ENCODE measurements around the gene LCE5A. TPM values are rescaled to one million over a fixed set of nuclear protein-coding genes. Genes with fewer than 3 reads are reported as not detected.
A peak's percentile ranks its signal among the peaks of the same experiment; 100 is the strongest.

The LCE5A gene
- total and polyA plus RNA-seq, 9 of the 15 experiments (the other 6 are each of a cell fraction or from before 2014, with no cell fraction given): not detected

DNA sequence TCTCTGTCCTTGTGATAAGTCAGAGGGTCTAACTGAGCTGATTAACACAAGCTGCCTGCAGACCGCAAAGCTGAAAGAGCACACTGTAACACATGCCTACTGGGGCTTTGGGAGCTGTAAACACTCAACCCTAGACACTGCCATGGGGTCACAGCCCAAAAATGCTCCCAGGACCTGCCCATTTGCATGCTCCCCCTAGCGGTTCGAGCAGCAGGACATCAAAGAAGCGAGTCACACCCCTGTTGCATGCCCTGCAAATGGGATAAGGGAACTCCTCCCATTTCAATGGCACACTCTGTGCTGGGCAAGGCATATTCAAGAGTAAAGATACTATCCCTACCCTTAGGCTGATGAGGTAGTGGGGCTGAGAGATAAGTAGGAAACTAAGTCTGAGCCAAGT is 33.2 kb downstream of the LCE5A start (continued):
- TF ChIP-seq, protein P1, sequence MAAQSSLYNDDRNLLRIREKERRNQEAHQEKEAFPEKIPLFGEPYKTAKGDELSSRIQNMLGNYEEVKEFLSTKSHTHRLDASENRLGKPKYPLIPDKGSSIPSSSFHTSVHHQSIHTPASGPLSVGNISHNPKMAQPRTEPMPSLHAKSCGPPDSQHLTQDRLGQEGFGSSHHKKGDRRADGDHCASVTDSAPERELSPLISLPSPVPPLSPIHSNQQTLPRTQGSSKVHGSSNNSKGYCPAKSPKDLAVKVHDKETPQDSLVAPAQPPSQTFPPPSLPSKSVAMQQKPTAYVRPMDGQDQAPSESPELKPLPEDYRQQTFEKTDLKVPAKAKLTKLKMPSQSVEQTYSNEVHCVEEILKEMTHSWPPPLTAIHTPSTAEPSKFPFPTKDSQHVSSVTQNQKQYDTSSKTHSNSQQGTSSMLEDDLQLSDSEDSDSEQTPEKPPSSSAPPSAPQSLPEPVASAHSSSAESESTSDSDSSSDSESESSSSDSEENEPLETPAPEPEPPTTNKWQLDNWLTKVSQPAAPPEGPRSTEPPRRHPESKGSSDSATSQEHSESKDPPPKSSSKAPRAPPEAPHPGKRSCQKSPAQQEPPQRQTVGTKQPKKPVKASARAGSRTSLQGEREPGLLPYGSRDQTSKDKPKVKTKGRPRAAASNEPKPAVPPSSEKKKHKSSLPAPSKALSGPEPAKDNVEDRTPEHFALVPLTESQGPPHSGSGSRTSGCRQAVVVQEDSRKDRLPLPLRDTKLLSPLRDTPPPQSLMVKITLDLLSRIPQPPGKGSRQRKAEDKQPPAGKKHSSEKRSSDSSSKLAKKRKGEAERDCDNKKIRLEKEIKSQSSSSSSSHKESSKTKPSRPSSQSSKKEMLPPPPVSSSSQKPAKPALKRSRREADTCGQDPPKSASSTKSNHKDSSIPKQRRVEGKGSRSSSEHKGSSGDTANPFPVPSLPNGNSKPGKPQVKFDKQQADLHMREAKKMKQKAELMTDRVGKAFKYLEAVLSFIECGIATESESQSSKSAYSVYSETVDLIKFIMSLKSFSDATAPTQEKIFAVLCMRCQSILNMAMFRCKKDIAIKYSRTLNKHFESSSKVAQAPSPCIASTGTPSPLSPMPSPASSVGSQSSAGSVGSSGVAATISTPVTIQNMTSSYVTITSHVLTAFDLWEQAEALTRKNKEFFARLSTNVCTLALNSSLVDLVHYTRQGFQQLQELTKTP (IDR thresholded peaks at IDR 0.05; ENCODE audit: low read depth in 1 of 2, partially characterized antibody in 2 of 2): no peak
- no peak for TF ChIP-seq TAL1 (IDR thresholded peaks at IDR 0.05)
- TF ChIP-seq TRIM28 (IDR thresholded peaks at IDR 0.05): no peak
- TF ChIP-seq, protein P2, sequence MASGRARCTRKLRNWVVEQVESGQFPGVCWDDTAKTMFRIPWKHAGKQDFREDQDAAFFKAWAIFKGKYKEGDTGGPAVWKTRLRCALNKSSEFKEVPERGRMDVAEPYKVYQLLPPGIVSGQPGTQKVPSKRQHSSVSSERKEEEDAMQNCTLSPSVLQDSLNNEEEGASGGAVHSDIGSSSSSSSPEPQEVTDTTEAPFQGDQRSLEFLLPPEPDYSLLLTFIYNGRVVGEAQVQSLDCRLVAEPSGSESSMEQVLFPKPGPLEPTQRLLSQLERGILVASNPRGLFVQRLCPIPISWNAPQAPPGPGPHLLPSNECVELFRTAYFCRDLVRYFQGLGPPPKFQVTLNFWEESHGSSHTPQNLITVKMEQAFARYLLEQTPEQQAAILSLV (tag; IDR thresholded peaks at IDR 0.05): no peak
- TF ChIP-seq HNRNPLL (IDR thresholded peaks at IDR 0.05; ENCODE audit: low read depth, low read length, poor library complexity, severe bottlenecking): no peak
- no peak for TF ChIP-seq MAZ (CRISPR knock-in tag; conservative IDR thresholded peaks at IDR 0.05 in 1 of 2, IDR thresholded peaks at IDR 0.05 in 1 of 2)
- no peak for TF ChIP-seq ZC3H8 (IDR thresholded peaks at IDR 0.05)
- TF ChIP-seq ILK (tag; IDR thresholded peaks at IDR 0.05; ENCODE audit: borderline replicate concordance, low read depth): no peak
- TF ChIP-seq TCFL5 (CRISPR knock-in tag; conservative IDR thresholded peaks at IDR 0.05): no peak
- no peak for TF ChIP-seq HDGF (IDR thresholded peaks at IDR 0.05)
- peak; percentile 31; the same call in 1 of the 2 replicates for TF ChIP-seq LEF1 (IDR thresholded peaks at IDR 0.05)
- no peak for TF ChIP-seq ZNF324 (CRISPR knock-in tag; IDR thresholded peaks at IDR 0.05)
- TF ChIP-seq ARNT (IDR thresholded peaks at IDR 0.05): no peak
- TF ChIP-seq MEF2D (tag; conservative IDR thresholded peaks at IDR 0.05; ENCODE audit: low read depth): no peak
- no peak for TF ChIP-seq ZNF444 (CRISPR knock-in tag; IDR thresholded peaks at IDR 0.05)
- no peak for TF ChIP-seq YY1 (IDR thresholded peaks at IDR 0.05; ENCODE audit: borderline replicate concordance in 1 of 3, control insufficient read depth in 1 of 3, extremely low read depth in 1 of 3, insufficient read depth in 3 of 3, insufficient read length in 1 of 3, insufficient replicate concordance in 2 of 3, low read depth in 1 of 3, low read length in 2 of 3)
- TF ChIP-seq ZNF644 (tag; IDR thresholded peaks at IDR 0.05; ENCODE audit: low read depth): no peak
